ENCODE measurements around the gene NEK11. TPM values are rescaled to one million over a fixed set of nuclear protein-coding genes. Genes with fewer than 3 reads are reported as not detected.

Gene NEK11
- total and polyA plus RNA-seq, 10 donors: 0.77 to 5.9 (median 3.4) TPM

GRCh38 chr3:131107637-131108433 lies 81.2 kb downstream of the NEK11 start:
- no peak overlapping the region for H3K27ac ChIP-seq
- no peak overlapping the region for H3K4me3 ChIP-seq
- intact Hi-C loops (cut with DNase I; ENCODE audit: low total_unique reads): no loop called here
- H3K4me1 ChIP-seq: no peaks in the 10 kb centered on the region
- 69 to 82% (median 77%) methylated on average over 4 of the region's 4 CpGs for WGBS, 5 donors
- no peaks in the 10 kb centered on the region for H3K27me3 ChIP-seq (replicated peaks in 1 of 7)
- H3K36me3 ChIP-seq: no peaks in the 10 kb centered on the region
- no peak for DNase-seq
- peaks cover 0 to 18% (median 2%) of the 10 kb centered on the region in 8 donors for H3K9me3 ChIP-seq
- TF ChIP-seq POLR2AphosphoS5 (IDR thresholded peaks at IDR 0.05) (no peak), POLR2A (IDR thresholded peaks at IDR 0.05) (no peak), CTCF (IDR thresholded peaks at IDR 0.05 in 8 of 11, conservative IDR thresholded peaks at IDR 0.05 in 3 of 11) (no peak)

- Histone ChIP-seq H3K36me3 (no peaks in the 10 kb centered on the region), H3K9me3 (peaks cover 0 to 7% (median 0%) of the 10 kb centered on the region in 8 donors)
- no peak for DNase-seq
Observed at GRCh38 chr3:131109156-131109555, 82.5 kb downstream of the NEK11 start.

GRCh38 chr3:131110087-131110486 lies 83.4 kb downstream of the NEK11 start:
- Histone ChIP-seq H3K27me3 (replicated peaks in 1 of 7) (no peaks in the 10 kb centered on the region), H3K4me1 (no peaks in the 10 kb centered on the region), H3K27ac (no peak overlapping the region), H3K36me3 (no peaks in the 10 kb centered on the region), H3K9me3 (peaks cover 0 to 6% (median 0%) of the 10 kb centered on the region in 8 donors), H3K4me3 (no peak overlapping the region)
- no peak for DNase-seq
- intact Hi-C loops (cut with DNase I; ENCODE audit: low total_unique reads): no loop called here
- TF ChIP-seq CTCF (IDR thresholded peaks at IDR 0.05 in 8 of 11, conservative IDR thresholded peaks at IDR 0.05 in 3 of 11): no peak
- no peak for TF ChIP-seq POLR2A (IDR thresholded peaks at IDR 0.05)
- no peak for TF ChIP-seq POLR2AphosphoS5 (IDR thresholded peaks at IDR 0.05)
- WGBS, 5 donors: 60 to 86% (median 79%) methylated on average over 1 of the region's 1 CpG

More at GRCh38 chr3:131109156-131109555, 82.5 kb downstream of the NEK11 start:
- H3K4me3 ChIP-seq: no peak overlapping the region
- H3K4me1 ChIP-seq: no peaks in the 10 kb centered on the region
- intact Hi-C loops (cut with DNase I; ENCODE audit: low total_unique reads): no loop called here
- no peaks in the 10 kb centered on the region for H3K27me3 ChIP-seq (replicated peaks in 1 of 7)
- no peak for TF ChIP-seq CTCF (IDR thresholded peaks at IDR 0.05 in 8 of 11, conservative IDR thresholded peaks at IDR 0.05 in 3 of 11)
- TF ChIP-seq POLR2AphosphoS5 (IDR thresholded peaks at IDR 0.05): no peak
- no peak for TF ChIP-seq POLR2A (IDR thresholded peaks at IDR 0.05)
- no peak overlapping the region for H3K27ac ChIP-seq

GRCh38 chr3:131114256-131114655 lies 87.6 kb downstream of the NEK11 start:
- intact Hi-C loops (cut with DNase I; ENCODE audit: low total_unique reads): no loop called here
- WGBS, 5 donors: 47 to 68% (median 63%) methylated on average over 3 of the region's 3 CpGs
- Histone ChIP-seq H3K4me3 (no peak overlapping the region), H3K27ac (no peak overlapping the region), H3K27me3 (replicated peaks in 1 of 7) (no peaks in the 10 kb centered on the region), H3K36me3 (no peaks in the 10 kb centered on the region), H3K4me1 (no peaks in the 10 kb centered on the region), H3K9me3 (peaks cover 0 to 12% (median 6%) of the 10 kb centered on the region in 8 donors)
- no peak for TF ChIP-seq CTCF (IDR thresholded peaks at IDR 0.05 in 8 of 11, conservative IDR thresholded peaks at IDR 0.05 in 3 of 11)
- no peak for TF ChIP-seq POLR2AphosphoS5 (IDR thresholded peaks at IDR 0.05)
- TF ChIP-seq POLR2A (IDR thresholded peaks at IDR 0.05): no peak
- DNase-seq: no peak
